SK-N-SH (cell line): ENCODE measurements around the gene ZNF544. TPM values are rescaled to one million over a fixed set of nuclear protein-coding genes. Genes with fewer than 3 reads are reported as not detected.

Experiments
- CTCF ChIA-PET: fragments of 300-600, 350-600 bp; formaldehyde crosslinking; extraction: SDS; loops from one replicate; lab custom pipeline; 2021; lab: Yijun Ruan, JAX
- POLR2A ChIA-PET: fragments of 350-600 bp; sonication (Branson Sonifier 250); formaldehyde crosslinking; extraction: SDS; loops from one replicate; lab custom pipeline; 2020; ENCODE audit warnings: antibody characterized with exemption, inconsistent platforms; lab: Yijun Ruan, JAX
- DNase-seq: peaks from one replicate; pipeline ENCODE4 v3.0.0; 2012
- H2AFZ ChIP-seq: fragments of 200-600 bp; sonication (generic); 2 replicates; pipeline ENCODE4 v1.8.1; 2016; ENCODE audit warnings: antibody characterized with exemption, mild to moderate bottlenecking, low read depth
- H3F3A ChIP-seq: fragments of 200-600 bp; sonication (generic); replicated peaks from 2 replicates; pipeline ENCODE3; 2016; ENCODE audit warnings: antibody characterized with exemption, mild to moderate bottlenecking; ENCODE audit not compliant: insufficient read depth
- H3K27ac ChIP-seq, 2 experiments: fragments of 200-500 bp in 1 of 2; fragments of 200-600 bp in 1 of 2; sonication (Bioruptor generic) in 1 of 2; sonication (generic), shearing (Covaris generic) in 1 of 2; 2 replicates each; pipeline versions ENCODE4 v1.5.1 to v1.6.1; 2014 to 2016; ENCODE audit warnings: low read depth in 2 of 2, inconsistent platforms in 1 of 2, low read length in 1 of 2, mild to moderate bottlenecking in 1 of 2, mixed read lengths in 1 of 2
- H3K27me3 ChIP-seq: fragments of 200-600 bp; sonication (generic), shearing (Covaris generic); 2 replicates; pipeline ENCODE4 v1.6.1; 2016; ENCODE audit warnings: mixed run types; ENCODE audit not compliant: insufficient read depth
- H3K36me3 ChIP-seq, 2 experiments: fragments of 200-500 bp in 1 of 2; fragments of 200-600 bp in 1 of 2; sonication (Bioruptor generic) in 1 of 2; sonication (generic) in 1 of 2; replicated peaks in 1 of 2; 2 replicates each; pipeline versions ENCODE3 to v1.5.1; 2014 to 2016; ENCODE audit warnings: low read length in 1 of 2, mild to moderate bottlenecking in 1 of 2; ENCODE audit not compliant: insufficient read depth in 2 of 2, control insufficient read depth in 1 of 2
- H3K4me1 ChIP-seq, 2 experiments: fragments of 200-500 bp in 1 of 2; fragments of 200-600 bp in 1 of 2; sonication (Bioruptor generic) in 1 of 2; sonication (generic), shearing (Covaris generic) in 1 of 2; 2 replicates each; pipeline versions ENCODE4 v1.5.1 to v1.6.1; 2014 to 2016; ENCODE audit warnings: low read depth in 1 of 2, low read length in 1 of 2, mixed run types in 1 of 2; ENCODE audit not compliant: insufficient read depth in 2 of 2, control insufficient read depth in 1 of 2
- H3K4me2 ChIP-seq: fragments of 200-600 bp; sonication (generic), shearing (Covaris generic); 2 replicates; pipeline ENCODE4 v1.6.1; 2017; ENCODE audit warnings: mixed run types
- H3K4me3 ChIP-seq, 2 experiments: fragments of 200-500 bp in 1 of 2; fragments of 200-600 bp in 1 of 2; sonication (Bioruptor generic) in 1 of 2; sonication (generic), shearing (Covaris generic) in 1 of 2; 2 replicates each; pipeline versions ENCODE4 v1.5.1 to v1.8.1; 2014 to 2016; ENCODE audit warnings: low read depth in 2 of 2, inconsistent platforms in 1 of 2, low read length in 1 of 2, mild to moderate bottlenecking in 1 of 2, mixed read lengths in 1 of 2, moderate library complexity in 1 of 2
- H3K79me2 ChIP-seq: fragments of 200-600 bp; sonication (generic); 2 replicates; pipeline ENCODE4 v1.8.1; 2017; ENCODE audit warnings: mild to moderate bottlenecking; ENCODE audit not compliant: insufficient read depth
- H3K9ac ChIP-seq: fragments of 200-600 bp; sonication (generic); 2 replicates; pipeline ENCODE4 v1.6.1; 2017; ENCODE audit warnings: mixed run types
- H3K9me2 ChIP-seq: fragments of 200-600 bp; sonication (generic); 2 replicates; pipeline ENCODE4 v1.6.1; 2017; ENCODE audit warnings: mixed run types
- H3K9me3 ChIP-seq: fragments of 200-600 bp; sonication (generic); 2 replicates; pipeline ENCODE4 v1.6.1; 2017; ENCODE audit warnings: mixed run types, mild to moderate bottlenecking, moderate library complexity
- H4K20me1 ChIP-seq: fragments of 200-600 bp; sonication (generic); 2 replicates; pipeline ENCODE4 v1.6.1; 2017; ENCODE audit warnings: mild to moderate bottlenecking, mixed run types; ENCODE audit not compliant: insufficient read depth
- ELF1 ChIP-seq: IDR thresholded peaks from 2 replicates; pipeline ENCODE4 v1.4.0; 2012
- FOSL2 ChIP-seq: IDR thresholded peaks from 2 replicates; pipeline ENCODE4 v1.4.0; 2012; ENCODE audit warnings: low read depth, mild to moderate bottlenecking, moderate library complexity, borderline replicate concordance
- JUND ChIP-seq: IDR thresholded peaks from 2 replicates; pipeline ENCODE4 v1.4.0; 2012
- MXI1 ChIP-seq: IDR thresholded peaks from 2 replicates; pipeline ENCODE4 v1.6.1; 2012; ENCODE audit warnings: mild to moderate bottlenecking, low read depth, low read length, improper control_type of control experiment
- POLR2AphosphoS5 ChIP-seq: IDR thresholded peaks from 2 replicates; pipeline ENCODE4 v1.6.1; 2012; ENCODE audit warnings: low read depth, low read length
- RAD21 ChIP-seq: IDR thresholded peaks from 2 replicates; pipeline ENCODE4 v1.6.1; 2012; ENCODE audit warnings: mild to moderate bottlenecking, low read length
- RCOR1 ChIP-seq: fragments of 150-350 bp; IDR thresholded peaks from 2 replicates; pipeline ENCODE4 v1.6.1; 2017; ENCODE audit warnings: antibody characterized with exemption, low read length
- SMC3 ChIP-seq: IDR thresholded peaks from 2 replicates; pipeline ENCODE4 v1.6.1; 2012; ENCODE audit warnings: low read depth, low read length, improper control_type of control experiment
- TAF1 ChIP-seq: IDR thresholded peaks from 2 replicates; pipeline ENCODE4 v1.6.1; 2012; ENCODE audit warnings: low read depth, mild to moderate bottlenecking, low read length, moderate library complexity, borderline replicate concordance
- TEAD4 ChIP-seq: IDR thresholded peaks from 2 replicates; pipeline ENCODE4 v1.4.0; 2012; ENCODE audit warnings: mild to moderate bottlenecking, borderline replicate concordance; ENCODE audit not compliant: insufficient read depth
- YY1 ChIP-seq: IDR thresholded peaks from 2 replicates; pipeline ENCODE4 v1.4.0; 2012; ENCODE audit warnings: low read depth, mild to moderate bottlenecking
- WGBS: methylation state at CpG from one replicate; pipeline ENCODE4 v1.1.6; 2017; ENCODE audit warnings: low lambda C conversion rate; 5-methylcytosine and 5-hydroxymethylcytosine counted together
- polyA plus RNA-seq, 3 experiments: library from polyadenylated mRNA; depleted of rRNA; stranded (reverse); fragments of >200 nt; gene quantifications; 2 replicates each; pipeline ENCODE4 v1.2.3, GENCODE V29; 2012
- TF ChIP-seq, protein P1 (sequence below): IDR thresholded peaks from 2 replicates; pipeline ENCODE4 v1.6.1; 2012; ENCODE audit warnings: mild to moderate bottlenecking, low read depth, low read length, moderate library complexity
- TF ChIP-seq, protein P2 (sequence below): fragments of 150-350 bp; IDR thresholded peaks from 2 replicates; pipeline ENCODE4 v1.6.1; 2016; ENCODE audit warnings: mild to moderate bottlenecking, low read depth, low read length
- TF ChIP-seq, protein P3 (sequence below): fragments of 150-350 bp; IDR thresholded peaks from 2 replicates; pipeline ENCODE4 v1.6.1; 2017; ENCODE audit warnings: antibody characterized with exemption, low read length, low read depth, borderline replicate concordance
- TF ChIP-seq, protein P4 (sequence below): fragments of 200-600 bp; sonication (generic); IDR thresholded peaks from 2 replicates; pipeline ENCODE4 v1.6.1; 2017; ENCODE audit warnings: antibody characterized with exemption, mild to moderate bottlenecking, moderate library complexity

ZNF544 gene
- polyA plus RNA-seq, 1 of the 3 experiments (the other 2 are of a cell fraction) = 0.89 TPM

DNA sequence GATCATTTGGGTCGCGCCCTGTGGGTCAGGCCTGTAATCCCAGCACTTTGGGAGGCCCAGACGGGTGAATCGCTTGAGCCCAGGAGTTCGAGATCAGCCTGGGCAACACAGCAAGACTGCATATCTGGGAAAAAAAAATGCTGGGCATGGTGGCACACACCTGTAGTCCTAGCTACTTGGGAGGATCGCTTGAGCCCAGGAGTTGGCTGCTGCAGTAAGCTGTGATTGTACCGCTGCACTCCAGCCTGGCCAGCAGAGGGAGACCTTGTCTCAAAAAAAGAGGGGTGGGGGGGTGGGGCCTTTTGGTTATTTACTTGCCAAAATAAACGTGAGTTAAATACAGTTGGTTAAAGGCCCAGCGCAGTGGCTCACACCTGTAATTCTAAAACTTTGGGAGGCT lies 9.8 kb upstream of the ZNF544 start:
- H3K4me3 ChIP-seq = no peak overlapping the region
- ChIA-PET POLR2A (interaction anchor here (0.5 kb wide), 1 partner anchor 1227 kb away, joined by 3 read pairs; no protein-coding TSS in a partner anchor), CTCF (no interaction called here)
- H3K9me3 ChIP-seq = no peaks in the 10 kb centered on the region
- H3K9ac ChIP-seq = no peak overlapping the region
- no peaks in the 10 kb centered on the region for H3K4me1 ChIP-seq
- no peaks in the 10 kb centered on the region for H3K36me3 ChIP-seq
- no peaks in the 10 kb centered on the region for H3K9me2 ChIP-seq
- no peak for TF ChIP-seq TEAD4
- TF ChIP-seq, protein P1, sequence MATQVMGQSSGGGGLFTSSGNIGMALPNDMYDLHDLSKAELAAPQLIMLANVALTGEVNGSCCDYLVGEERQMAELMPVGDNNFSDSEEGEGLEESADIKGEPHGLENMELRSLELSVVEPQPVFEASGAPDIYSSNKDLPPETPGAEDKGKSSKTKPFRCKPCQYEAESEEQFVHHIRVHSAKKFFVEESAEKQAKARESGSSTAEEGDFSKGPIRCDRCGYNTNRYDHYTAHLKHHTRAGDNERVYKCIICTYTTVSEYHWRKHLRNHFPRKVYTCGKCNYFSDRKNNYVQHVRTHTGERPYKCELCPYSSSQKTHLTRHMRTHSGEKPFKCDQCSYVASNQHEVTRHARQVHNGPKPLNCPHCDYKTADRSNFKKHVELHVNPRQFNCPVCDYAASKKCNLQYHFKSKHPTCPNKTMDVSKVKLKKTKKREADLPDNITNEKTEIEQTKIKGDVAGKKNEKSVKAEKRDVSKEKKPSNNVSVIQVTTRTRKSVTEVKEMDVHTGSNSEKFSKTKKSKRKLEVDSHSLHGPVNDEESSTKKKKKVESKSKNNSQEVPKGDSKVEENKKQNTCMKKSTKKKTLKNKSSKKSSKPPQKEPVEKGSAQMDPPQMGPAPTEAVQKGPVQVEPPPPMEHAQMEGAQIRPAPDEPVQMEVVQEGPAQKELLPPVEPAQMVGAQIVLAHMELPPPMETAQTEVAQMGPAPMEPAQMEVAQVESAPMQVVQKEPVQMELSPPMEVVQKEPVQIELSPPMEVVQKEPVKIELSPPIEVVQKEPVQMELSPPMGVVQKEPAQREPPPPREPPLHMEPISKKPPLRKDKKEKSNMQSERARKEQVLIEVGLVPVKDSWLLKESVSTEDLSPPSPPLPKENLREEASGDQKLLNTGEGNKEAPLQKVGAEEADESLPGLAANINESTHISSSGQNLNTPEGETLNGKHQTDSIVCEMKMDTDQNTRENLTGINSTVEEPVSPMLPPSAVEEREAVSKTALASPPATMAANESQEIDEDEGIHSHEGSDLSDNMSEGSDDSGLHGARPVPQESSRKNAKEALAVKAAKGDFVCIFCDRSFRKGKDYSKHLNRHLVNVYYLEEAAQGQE = no peak
- TF ChIP-seq RAD21 = peak; percentile 41
- TF ChIP-seq JUND = no peak
- TF ChIP-seq, protein P2, sequence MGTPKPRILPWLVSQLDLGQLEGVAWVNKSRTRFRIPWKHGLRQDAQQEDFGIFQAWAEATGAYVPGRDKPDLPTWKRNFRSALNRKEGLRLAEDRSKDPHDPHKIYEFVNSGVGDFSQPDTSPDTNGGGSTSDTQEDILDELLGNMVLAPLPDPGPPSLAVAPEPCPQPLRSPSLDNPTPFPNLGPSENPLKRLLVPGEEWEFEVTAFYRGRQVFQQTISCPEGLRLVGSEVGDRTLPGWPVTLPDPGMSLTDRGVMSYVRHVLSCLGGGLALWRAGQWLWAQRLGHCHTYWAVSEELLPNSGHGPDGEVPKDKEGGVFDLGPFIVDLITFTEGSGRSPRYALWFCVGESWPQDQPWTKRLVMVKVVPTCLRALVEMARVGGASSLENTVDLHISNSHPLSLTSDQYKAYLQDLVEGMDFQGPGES = no peak
- TF ChIP-seq, all 33 proteins: peak for 1
- H3K79me2 ChIP-seq = no peaks in the 10 kb centered on the region
- 58% methylated on average over 9 of the region's 9 CpGs for WGBS
- no peak overlapping the region for H3K27ac ChIP-seq
- H3F3A ChIP-seq = no peaks in the 10 kb centered on the region
- DNase-seq = peak; percentile 41
- H2AFZ ChIP-seq = no peak overlapping the region
- H4K20me1 ChIP-seq = no peaks in the 10 kb centered on the region
- no peak overlapping the region for H3K4me2 ChIP-seq
- H3K27me3 ChIP-seq = no peaks in the 10 kb centered on the region

DNA sequence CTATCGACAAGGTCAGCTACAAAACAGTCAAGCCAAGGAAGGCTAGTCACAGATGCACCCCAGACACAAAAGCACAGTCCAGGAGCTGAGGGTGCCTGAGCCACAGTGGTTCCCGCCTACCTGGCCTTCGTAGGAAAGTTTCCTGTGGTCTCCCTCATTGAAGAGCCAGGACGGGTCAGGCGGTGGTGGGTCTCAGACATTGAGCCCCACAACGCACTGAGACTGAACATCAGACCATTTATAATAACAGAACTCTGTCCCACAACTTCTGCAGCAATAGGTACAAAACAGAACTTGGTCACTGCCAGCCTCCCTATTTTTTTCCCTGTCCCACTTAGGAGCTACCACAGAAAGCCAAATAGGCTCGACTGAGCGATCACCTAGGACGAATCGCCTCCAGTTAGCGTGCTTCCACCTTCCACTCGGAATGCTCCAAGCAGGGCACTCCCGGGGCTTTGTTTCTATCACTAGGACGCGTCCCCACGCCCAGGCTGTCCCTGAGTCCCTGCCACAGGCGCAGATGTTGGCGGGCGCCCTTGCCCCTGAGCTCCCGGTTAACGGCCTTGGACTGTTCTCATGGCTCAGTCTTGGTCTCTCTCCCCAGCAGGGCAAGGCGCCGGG lies 640 bp upstream of the ZNF544 start:
- CTCF ChIA-PET = interaction anchor here (1.4 kb wide), 1 partner anchor 73 kb away, joined by 3 read pairs; no protein-coding TSS in a partner anchor
- POLR2A ChIA-PET = no interaction called here
- TF ChIP-seq ELF1 = no peak
- no peak for TF ChIP-seq SMC3
- TF ChIP-seq, protein P3, sequence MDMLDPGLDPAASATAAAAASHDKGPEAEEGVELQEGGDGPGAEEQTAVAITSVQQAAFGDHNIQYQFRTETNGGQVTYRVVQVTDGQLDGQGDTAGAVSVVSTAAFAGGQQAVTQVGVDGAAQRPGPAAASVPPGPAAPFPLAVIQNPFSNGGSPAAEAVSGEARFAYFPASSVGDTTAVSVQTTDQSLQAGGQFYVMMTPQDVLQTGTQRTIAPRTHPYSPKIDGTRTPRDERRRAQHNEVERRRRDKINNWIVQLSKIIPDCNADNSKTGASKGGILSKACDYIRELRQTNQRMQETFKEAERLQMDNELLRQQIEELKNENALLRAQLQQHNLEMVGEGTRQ = no peak
- TF ChIP-seq POLR2AphosphoS5 = no peak
- TF ChIP-seq, protein P4, sequence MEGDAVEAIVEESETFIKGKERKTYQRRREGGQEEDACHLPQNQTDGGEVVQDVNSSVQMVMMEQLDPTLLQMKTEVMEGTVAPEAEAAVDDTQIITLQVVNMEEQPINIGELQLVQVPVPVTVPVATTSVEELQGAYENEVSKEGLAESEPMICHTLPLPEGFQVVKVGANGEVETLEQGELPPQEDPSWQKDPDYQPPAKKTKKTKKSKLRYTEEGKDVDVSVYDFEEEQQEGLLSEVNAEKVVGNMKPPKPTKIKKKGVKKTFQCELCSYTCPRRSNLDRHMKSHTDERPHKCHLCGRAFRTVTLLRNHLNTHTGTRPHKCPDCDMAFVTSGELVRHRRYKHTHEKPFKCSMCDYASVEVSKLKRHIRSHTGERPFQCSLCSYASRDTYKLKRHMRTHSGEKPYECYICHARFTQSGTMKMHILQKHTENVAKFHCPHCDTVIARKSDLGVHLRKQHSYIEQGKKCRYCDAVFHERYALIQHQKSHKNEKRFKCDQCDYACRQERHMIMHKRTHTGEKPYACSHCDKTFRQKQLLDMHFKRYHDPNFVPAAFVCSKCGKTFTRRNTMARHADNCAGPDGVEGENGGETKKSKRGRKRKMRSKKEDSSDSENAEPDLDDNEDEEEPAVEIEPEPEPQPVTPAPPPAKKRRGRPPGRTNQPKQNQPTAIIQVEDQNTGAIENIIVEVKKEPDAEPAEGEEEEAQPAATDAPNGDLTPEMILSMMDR = no peak
- TF ChIP-seq MXI1 = no peak
- no peak for TF ChIP-seq RCOR1
- no peak for TF ChIP-seq TAF1
- no peak for TF ChIP-seq YY1
- TF ChIP-seq, protein P1 = no peak
- no peak for TF ChIP-seq FOSL2

More for the DNA sequence above, 640 bp upstream of the ZNF544 start:
- Histone ChIP-seq H3K9me2 (no peaks in the 10 kb centered on the region), H3F3A (no peaks in the 10 kb centered on the region), H3K9ac (no peak overlapping the region), H3K27ac (no peak overlapping the region; a peak in 1 of 4 replicates), H3K36me3 (no peaks in the 10 kb centered on the region), H2AFZ (no peak overlapping the region), H3K4me1 (no peaks in the 10 kb centered on the region; a peak in 1 of 4 replicates), H3K4me3 (peak overlapping the region in 1 of 2 experiments; percentile 42; a peak in 2 of 4 replicates), H3K27me3 (no peaks in the 10 kb centered on the region), H3K4me2 (no peak overlapping the region), H3K9me3 (no peaks in the 10 kb centered on the region; the same call in 1 of the 2 replicates), H4K20me1 (no peaks in the 10 kb centered on the region), H3K79me2 (no peaks in the 10 kb centered on the region)
- WGBS = 65% methylated on average over 12 of the region's 23 CpGs
- DNase-seq = no peak
